ENCODE data around the gene YJU2.
"Not testable (repeated sequence)": the region's sequence is repeated elsewhere in the genome, so short reads cannot be mapped to it uniquely, and the experiment has no call there.

- not testable (repeated sequence) for TF ChIP-seq CTCF, POLR2A (IDR thresholded peaks at IDR 0.05)
Measured at GRCh38 chr19:4218523-4218922, 28.4 kb upstream of the YJU2 start.

Measured in vagina (tissue), 2 donors.